CD4-positive, alpha-beta memory T cell (primary cell): ENCODE results near the gene FNDC1. TPM values are rescaled to one million over a fixed set of nuclear protein-coding genes. Genes with fewer than 3 reads are reported as not detected.
A peak's percentile ranks its signal among the peaks of the same experiment; 100 is the strongest.

Experiments
- CTCF ChIA-PET: fragments of 350-600 bp; sonication (Branson Sonifier 250); formaldehyde crosslinking; loops from one replicate; lab custom pipeline; 2021; ENCODE audit warnings: inconsistent platforms; ENCODE audit not compliant: partially characterized antibody; lab: Charles Lee
- POLR2A ChIA-PET: fragments of 350-600 bp; sonication (Branson Sonifier 250); formaldehyde crosslinking; loops from one replicate; lab custom pipeline; 2021; ENCODE audit not compliant: partially characterized antibody; lab: Charles Lee
- DNase-seq, 5 donors: peaks; one replicate each; pipeline versions ENCODE4 v3.0.0 to v3.0.0-alpha.2; 2020 to 2022; ENCODE audit warnings: mixed read lengths in 1 of 5
- H3K27ac ChIP-seq: one replicate; pipeline ENCODE4 v1.7.0; 2013; ENCODE audit warnings: low read depth, low read length
- H3K27me3 ChIP-seq: 2 replicates; pipeline ENCODE4 v1.7.0; 2013; ENCODE audit warnings: mild to moderate bottlenecking, low read length, moderate library complexity; ENCODE audit not compliant: insufficient read depth
- H3K36me3 ChIP-seq: 2 replicates; pipeline ENCODE4 v1.7.0; 2013; ENCODE audit warnings: mild to moderate bottlenecking, low read length, moderate library complexity; ENCODE audit not compliant: insufficient read depth
- H3K4me1 ChIP-seq: 2 replicates; pipeline ENCODE4 v1.7.0; 2013; ENCODE audit warnings: mild to moderate bottlenecking, low read length, moderate library complexity; ENCODE audit not compliant: insufficient read depth
- H3K4me3 ChIP-seq, 2 donors: one replicate each; pipeline ENCODE4 v1.7.0; 2013; ENCODE audit warnings: low read length in 2 of 2, mild to moderate bottlenecking in 1 of 2
- H3K9me3 ChIP-seq, 2 donors: one replicate each; pipeline ENCODE4 v1.7.0; 2013; ENCODE audit warnings: low read length in 2 of 2, control low read depth in 1 of 2; ENCODE audit not compliant: control insufficient read depth in 1 of 2
- H3K27ac Mint-ChIP-seq, 7 donors: one replicate each; pipeline ENCODE4 v1.8.0; 2020 to 2021; ENCODE audit warnings: mixed read lengths in 7 of 7, mild to moderate bottlenecking in 6 of 7, inconsistent platforms in 3 of 7, moderate library complexity in 3 of 7
- H3K27me3 Mint-ChIP-seq, 2 donors: one replicate each; pipeline ENCODE4 v1.8.0; 2020 to 2021; ENCODE audit warnings: mixed read lengths in 2 of 2
- H3K36me3 Mint-ChIP-seq, 2 donors: one replicate each; pipeline ENCODE4 v1.8.0; 2020 to 2021; ENCODE audit warnings: mixed read lengths in 2 of 2, inconsistent platforms in 1 of 2, mild to moderate bottlenecking in 1 of 2
- H3K4me1 Mint-ChIP-seq, 4 donors: one replicate each; pipeline ENCODE4 v1.8.0; 2020 to 2021; ENCODE audit warnings: mixed read lengths in 4 of 4, mild to moderate bottlenecking in 1 of 4
- H3K4me3 Mint-ChIP-seq, 8 donors: one replicate each; pipeline ENCODE4 v1.8.0; 2020 to 2021; ENCODE audit warnings: mixed read lengths in 8 of 8, mild to moderate bottlenecking in 7 of 8, moderate library complexity in 6 of 8, inconsistent platforms in 3 of 8
- H3K9me3 Mint-ChIP-seq, 8 donors: one replicate each; pipeline ENCODE4 v1.8.0; 2020 to 2021; ENCODE audit warnings: mixed read lengths in 8 of 8, mild to moderate bottlenecking in 5 of 8, inconsistent platforms in 3 of 8, moderate library complexity in 1 of 8
- intact Hi-C: fragments of 100-400 bp; cut with micrococcal nuclease; formaldehyde crosslinking; loops from one replicate; pipeline ENCODE4 v1.15.1; 2023
- polyA plus RNA-seq, 2 donors: library from polyadenylated mRNA; unstranded; fragments of 300-500 nt; fragmentation: Illumina TruSeq; gene quantifications; one replicate each; pipeline ENCODE4 v1.2.3, GENCODE V29; 2021
- total RNA-seq, 2 experiments: library from RNA; stranded (reverse); gene quantifications; one replicate each; pipeline ENCODE4 v1.2.3, GENCODE V29; 2021

The FNDC1 gene
- total and polyA plus RNA-seq, 4 experiments from 2014 or later, result 0.08 TPM; not detected in 3

DNA sequence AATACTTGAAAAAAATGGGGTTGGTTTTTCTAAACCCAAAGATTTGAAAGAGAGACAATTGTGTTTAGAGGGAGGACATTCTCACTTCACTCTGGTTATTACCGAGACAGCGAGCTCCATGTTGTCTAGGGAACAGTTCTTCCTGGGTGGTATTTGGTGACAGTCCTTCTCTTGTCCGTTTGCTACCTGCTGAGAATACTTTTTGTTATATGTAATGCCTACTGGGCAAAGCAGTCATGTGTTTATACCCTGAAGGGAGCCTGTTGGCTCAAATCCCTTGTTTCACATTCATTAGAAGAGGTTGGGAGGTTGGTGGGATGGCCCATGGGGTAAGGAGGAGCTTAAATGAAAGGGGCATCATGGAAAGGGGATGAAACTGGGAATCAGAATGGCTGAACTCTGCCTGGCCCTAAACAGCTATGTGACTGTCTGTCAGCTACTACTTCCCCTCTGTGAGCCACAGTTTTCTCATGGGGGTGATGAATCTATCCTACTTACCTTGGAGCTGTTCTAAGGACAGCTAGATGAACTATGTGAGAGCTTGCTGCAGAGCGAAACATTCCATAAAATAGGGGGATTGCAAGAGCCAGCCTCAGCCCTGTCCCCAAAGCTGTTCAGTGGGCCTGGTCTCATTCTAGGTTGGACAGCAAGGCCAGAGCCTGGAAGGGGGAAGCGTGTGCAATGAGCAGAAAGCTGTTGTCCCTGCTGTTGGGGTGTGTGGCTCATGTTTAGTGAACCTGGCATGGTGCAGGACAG is 43.5 kb downstream of the FNDC1 start:
- Mint-ChIP-seq H3K27me3 (peaks cover 1 to 15% of the 10 kb centered on the region in 2 donors), H3K9me3 (no peaks in the 10 kb centered on the region), H3K27ac (no peak overlapping the region), H3K4me1 (peaks cover 0 to 2% (median 0%) of the 10 kb centered on the region in 4 donors), H3K36me3 (no peaks in the 10 kb centered on the region), H3K4me3 (no peak overlapping the region)
- intact Hi-C loops, result no loop called here
- ChIA-PET CTCF (interaction anchor here (1.0 kb wide), 2 partner anchors 38 kb away, joined by 3 read pairs; no protein-coding TSS in a partner anchor), POLR2A (interaction anchor here (0.6 kb wide), 1 partner anchor 447 kb away, joined by 5 read pairs; no protein-coding TSS in a partner anchor)
- Histone ChIP-seq H3K4me3 (no peak overlapping the region), H3K36me3 (no peaks in the 10 kb centered on the region), H3K27me3 (no peaks in the 10 kb centered on the region), H3K4me1 (no peaks in the 10 kb centered on the region), H3K9me3 (no peaks in the 10 kb centered on the region), H3K27ac (no peak overlapping the region)
- DNase-seq, result no peak

- ChIA-PET CTCF (interaction anchor here (1.0 kb wide), 2 partner anchors 37 to 39 kb away, joined by 3 read pairs; no protein-coding TSS in a partner anchor), POLR2A (interaction anchor here (0.6 kb wide), 1 partner anchor 447 kb away, joined by 5 read pairs; no protein-coding TSS in a partner anchor)
- H3K36me3 ChIP-seq, result no peaks in the 10 kb centered on the region
Measured at GRCh38 chr6:159213405-159213804, 44.2 kb downstream of the FNDC1 start.

DNA sequence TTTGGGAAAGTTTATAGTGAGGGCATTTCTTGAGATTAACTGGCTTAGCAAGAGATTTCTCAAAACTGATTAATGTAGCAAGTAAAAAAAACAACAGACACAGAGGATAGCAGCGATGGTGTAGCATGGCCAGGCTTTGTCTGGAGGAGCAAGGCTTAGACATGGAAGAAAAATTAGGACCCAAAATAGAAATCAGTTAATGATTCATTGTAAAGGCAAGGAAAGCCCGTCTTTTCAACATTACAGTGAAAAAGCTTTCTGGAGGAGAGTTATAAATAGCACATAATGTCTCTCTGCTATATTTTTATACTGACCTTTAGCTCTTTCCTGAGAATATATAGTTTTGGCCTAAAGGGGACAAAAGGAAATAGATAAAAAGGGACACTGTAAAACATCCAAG is 45.1 kb downstream of the FNDC1 start:
- no peak overlapping the region for H3K27ac ChIP-seq
- no peaks in the 10 kb centered on the region for H3K9me3 Mint-ChIP-seq
- no peak for DNase-seq
- H3K4me3 Mint-ChIP-seq, result no peak overlapping the region
- ChIA-PET CTCF (no interaction called here), POLR2A (no interaction called here)
- H3K4me1 ChIP-seq, result no peaks in the 10 kb centered on the region
- H3K36me3 Mint-ChIP-seq, result no peaks in the 10 kb centered on the region
- H3K27ac Mint-ChIP-seq, result no peak overlapping the region
- H3K4me3 ChIP-seq, result no peak overlapping the region
- no peaks in the 10 kb centered on the region for H3K27me3 ChIP-seq
- no peaks in the 10 kb centered on the region for H3K9me3 ChIP-seq
- H3K27me3 Mint-ChIP-seq, result peaks cover 3 to 21% of the 10 kb centered on the region in 2 donors
- peaks cover 0 to 2% (median under 1%) of the 10 kb centered on the region in 4 donors for H3K4me1 Mint-ChIP-seq
- intact Hi-C loops, result no loop called here
- no peaks in the 10 kb centered on the region for H3K36me3 ChIP-seq

More at GRCh38 chr6:159213405-159213804, 44.2 kb downstream of the FNDC1 start:
- H3K27ac ChIP-seq, result no peak overlapping the region
- H3K4me3 ChIP-seq, result no peak overlapping the region
- Mint-ChIP-seq H3K27me3 (peaks cover under 1 to 18% of the 10 kb centered on the region in 2 donors), H3K9me3 (no peaks in the 10 kb centered on the region), H3K4me1 (peaks cover 0 to 2% (median under 1%) of the 10 kb centered on the region in 4 donors), H3K4me3 (no peak overlapping the region), H3K36me3 (no peaks in the 10 kb centered on the region), H3K27ac (no peak overlapping the region)
- intact Hi-C loops, result no loop called here
- no peak for DNase-seq
- no peaks in the 10 kb centered on the region for H3K27me3 ChIP-seq
- no peaks in the 10 kb centered on the region for H3K9me3 ChIP-seq
- H3K4me1 ChIP-seq, result no peaks in the 10 kb centered on the region

- Mint-ChIP-seq H3K27ac (peak overlapping the region in 1 of 7 donors; percentile 14), H3K36me3 (no peaks in the 10 kb centered on the region), H3K4me3 (no peak overlapping the region), H3K9me3 (no peaks in the 10 kb centered on the region), H3K4me1 (peaks cover 0 to 6% (median 2%) of the 10 kb centered on the region in 4 donors), H3K27me3 (peaks cover 4 to 21% of the 10 kb centered on the region in 2 donors)
- H3K27me3 ChIP-seq, result peaks cover 3% of the 10 kb centered on the region
- peak in 1 of 5 donors; percentile 0 for DNase-seq
- H3K4me3 ChIP-seq, result no peak overlapping the region
- no peak overlapping the region for H3K27ac ChIP-seq
- ChIA-PET POLR2A (no interaction called here), CTCF (no interaction called here)
- intact Hi-C loops, result no loop called here
- no peaks in the 10 kb centered on the region for H3K9me3 ChIP-seq
- no peaks in the 10 kb centered on the region for H3K36me3 ChIP-seq
- no peaks in the 10 kb centered on the region for H3K4me1 ChIP-seq
Measured at GRCh38 chr6:159217595-159218275, 48.5 kb downstream of the FNDC1 start.

DNA sequence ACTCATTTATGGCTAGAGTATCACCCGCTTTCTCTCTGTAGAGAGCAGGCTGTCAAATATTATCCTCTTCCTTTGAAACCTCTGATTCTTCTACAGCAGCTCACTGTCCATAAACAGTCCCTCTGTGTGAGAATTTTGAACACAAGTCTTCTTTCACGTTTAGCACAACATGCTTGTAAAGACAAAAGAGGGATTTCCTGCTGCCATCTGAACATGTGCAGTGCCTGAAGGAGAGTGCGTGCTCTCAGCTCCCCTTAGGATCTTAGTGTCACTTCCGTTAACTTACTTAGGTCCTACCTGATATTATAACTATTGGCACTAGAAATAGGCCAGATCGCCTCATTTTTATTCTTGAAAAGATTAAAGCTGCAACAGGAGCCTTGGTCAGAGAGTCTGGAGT is 50.9 kb downstream of the FNDC1 start:
- H3K27ac Mint-ChIP-seq, result no peak overlapping the region
- POLR2A ChIA-PET, result no interaction called here

GRCh38 chr6:159221486-159222170 is 52.4 kb downstream of the FNDC1 start:
- no peaks in the 10 kb centered on the region for H3K9me3 Mint-ChIP-seq
- H3K36me3 Mint-ChIP-seq, result no peaks in the 10 kb centered on the region
- Histone ChIP-seq H3K36me3 (no peaks in the 10 kb centered on the region), H3K27me3 (peaks cover 3% of the 10 kb centered on the region), H3K4me3 (no peak overlapping the region), H3K27ac (no peak overlapping the region), H3K4me1 (no peaks in the 10 kb centered on the region), H3K9me3 (no peaks in the 10 kb centered on the region)
- DNase-seq, result no peak
- ChIA-PET POLR2A (no interaction called here), CTCF (no interaction called here)
- intact Hi-C loops, result no loop called here
- H3K4me1 Mint-ChIP-seq, result peaks cover 0 to 6% (median 4%) of the 10 kb centered on the region in 4 donors
- H3K27ac Mint-ChIP-seq, result no peak overlapping the region
- no peak overlapping the region for H3K4me3 Mint-ChIP-seq
- peaks cover 8 to 30% of the 10 kb centered on the region in 2 donors for H3K27me3 Mint-ChIP-seq

More for the DNA sequence above, 50.9 kb downstream of the FNDC1 start:
- Histone ChIP-seq H3K27me3 (peaks cover 3% of the 10 kb centered on the region), H3K27ac (no peak overlapping the region), H3K4me1 (no peaks in the 10 kb centered on the region), H3K4me3 (no peak overlapping the region), H3K36me3 (no peaks in the 10 kb centered on the region), H3K9me3 (no peaks in the 10 kb centered on the region)
- peaks cover 5 to 29% of the 10 kb centered on the region in 2 donors for H3K27me3 Mint-ChIP-seq
- intact Hi-C loops, result no loop called here
- H3K4me1 Mint-ChIP-seq, result peaks cover 0 to 6% (median 4%) of the 10 kb centered on the region in 4 donors
- DNase-seq, result no peak
- H3K36me3 Mint-ChIP-seq, result no peaks in the 10 kb centered on the region
- CTCF ChIA-PET, result no interaction called here
- H3K9me3 Mint-ChIP-seq, result no peaks in the 10 kb centered on the region
- H3K4me3 Mint-ChIP-seq, result no peak overlapping the region

DNA sequence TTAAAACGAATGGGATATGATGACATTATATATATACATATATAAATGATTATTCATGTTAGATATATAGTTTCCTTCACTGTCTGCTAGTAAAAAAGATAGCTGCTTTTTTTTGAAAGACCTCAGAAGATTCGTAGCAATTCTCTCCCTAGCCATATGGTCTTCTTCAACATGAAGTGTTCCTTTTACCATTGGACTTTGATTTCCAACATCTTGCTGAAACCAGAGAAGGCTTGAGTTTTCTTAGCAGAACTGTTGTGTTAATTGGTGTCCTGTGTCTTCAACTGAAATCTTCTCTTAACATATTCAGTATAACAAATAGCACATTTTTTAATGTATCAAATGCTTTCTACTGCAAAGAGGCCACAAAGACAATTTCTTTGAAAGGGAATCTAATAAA is 55.3 kb downstream of the FNDC1 start:
- CTCF ChIA-PET, result no interaction called here
- DNase-seq, result no peak
- no peak overlapping the region for H3K4me3 Mint-ChIP-seq
- intact Hi-C loops, result no loop called here
- H3K4me1 Mint-ChIP-seq, result peaks cover 0 to 6% (median 4%) of the 10 kb centered on the region in 4 donors
- H3K9me3 Mint-ChIP-seq, result no peaks in the 10 kb centered on the region
- H3K27ac ChIP-seq, result no peak overlapping the region
- H3K4me1 ChIP-seq, result no peaks in the 10 kb centered on the region
- H3K4me3 ChIP-seq, result no peak overlapping the region
- no peaks in the 10 kb centered on the region for H3K36me3 ChIP-seq
- H3K36me3 Mint-ChIP-seq, result no peaks in the 10 kb centered on the region
- no peaks in the 10 kb centered on the region for H3K9me3 ChIP-seq
- POLR2A ChIA-PET, result no interaction called here
- peaks cover 3% of the 10 kb centered on the region for H3K27me3 ChIP-seq
- H3K27ac Mint-ChIP-seq, result no peak overlapping the region
- peaks cover 6 to 13% of the 10 kb centered on the region in 2 donors for H3K27me3 Mint-ChIP-seq
